ENCODE results near the gene MREG. TPM values are rescaled to one million over a fixed set of nuclear protein-coding genes. Genes with fewer than 3 reads are reported as not detected.
"Not testable (repeated sequence)": the region's sequence is repeated elsewhere in the genome, so short reads cannot be mapped to it uniquely, and the experiment has no call there.

The MREG gene
- total and polyA plus RNA-seq, 10 of the 15 experiments (the other 5 are each of a cell fraction or from before 2014, with no cell fraction given), result 6.9 to 45.0 (median 28.5) TPM

DNA sequence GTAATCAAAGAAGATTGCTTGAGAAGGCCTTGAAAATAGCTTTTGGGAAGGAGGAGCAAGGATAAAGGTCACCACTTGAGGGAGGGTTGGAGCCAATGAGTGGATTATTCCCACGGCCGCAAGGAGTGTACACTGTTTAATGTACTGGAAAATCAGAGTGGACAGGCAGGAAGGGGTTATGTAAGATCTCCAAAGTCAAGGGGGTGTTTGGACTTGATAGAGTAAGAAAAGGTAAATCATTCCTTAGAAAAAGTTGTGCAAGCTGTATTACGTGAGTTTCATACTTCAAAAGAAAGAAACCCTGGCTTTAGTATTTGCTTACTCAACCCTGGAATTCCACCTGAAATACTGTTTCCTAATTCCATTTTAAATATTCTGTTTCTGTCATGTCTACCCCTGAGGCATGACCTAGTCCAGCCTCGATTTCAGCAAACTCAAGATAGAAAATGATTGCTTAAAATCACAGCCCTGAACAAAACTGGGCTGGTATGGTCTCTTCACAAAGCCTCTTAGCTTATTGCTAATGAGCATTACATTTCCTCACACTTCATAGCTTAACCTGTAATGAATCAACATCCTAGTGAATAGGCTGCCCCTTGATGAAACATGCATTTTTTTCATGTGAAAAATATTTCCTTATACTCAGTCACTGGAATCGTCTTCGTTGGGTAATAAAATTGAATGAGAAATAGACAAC lies 1.1 kb downstream of the MREG start (continued):
- TF ChIP-seq CHD1 (IDR thresholded peaks at IDR 0.05; ENCODE audit: low read depth, low read length) (no peak), IKZF2 (IDR thresholded peaks at IDR 0.05) (peak; percentile 27 to 28; a peak in 1 of 4 replicates), MTA3 (IDR thresholded peaks at IDR 0.05; ENCODE audit: borderline replicate concordance, low read length) (0 out of 2 replicates have a peak, but pooled peaks have one; percentile 53)
- TF ChIP-seq, protein P1, sequence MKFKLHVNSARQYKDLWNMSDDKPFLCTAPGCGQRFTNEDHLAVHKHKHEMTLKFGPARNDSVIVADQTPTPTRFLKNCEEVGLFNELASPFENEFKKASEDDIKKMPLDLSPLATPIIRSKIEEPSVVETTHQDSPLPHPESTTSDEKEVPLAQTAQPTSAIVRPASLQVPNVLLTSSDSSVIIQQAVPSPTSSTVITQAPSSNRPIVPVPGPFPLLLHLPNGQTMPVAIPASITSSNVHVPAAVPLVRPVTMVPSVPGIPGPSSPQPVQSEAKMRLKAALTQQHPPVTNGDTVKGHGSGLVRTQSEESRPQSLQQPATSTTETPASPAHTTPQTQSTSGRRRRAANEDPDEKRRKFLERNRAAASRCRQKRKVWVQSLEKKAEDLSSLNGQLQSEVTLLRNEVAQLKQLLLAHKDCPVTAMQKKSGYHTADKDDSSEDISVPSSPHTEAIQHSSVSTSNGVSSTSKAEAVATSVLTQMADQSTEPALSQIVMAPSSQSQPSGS (IDR thresholded peaks at IDR 0.05; ENCODE audit: low read length), result no peak

- H3K36me3 ChIP-seq (ENCODE audit: control insufficient read depth in 2 of 2, insufficient read depth in 2 of 2, low read length in 1 of 2); in situ Hi-C loops (cut with MboI); H3K9me3 ChIP-seq (replicated peaks; ENCODE audit: control insufficient read depth, insufficient read depth, low read length); H2AFZ ChIP-seq (ENCODE audit: control insufficient read depth, low read depth, low read length); H4K20me1 ChIP-seq (ENCODE audit: control insufficient read depth, insufficient read depth); DNase-seq (ENCODE audit: low read depth, low spot score); BruUV-seq (replicated peaks); H3K27me3 ChIP-seq (replicated peaks in 1 of 2; ENCODE audit: control insufficient read depth in 2 of 2, insufficient read depth in 2 of 2, low read length in 1 of 2); intact Hi-C loops (cut with micrococcal nuclease; ENCODE audit: unreplicated experiment); FAIRE-seq: not testable (repeated sequence)
- peaks cover 29% of the 10 kb centered on the region for H3K4me1 ChIP-seq (ENCODE audit: control insufficient read depth, insufficient read depth, low read length)
- TF ChIP-seq, protein P2, sequence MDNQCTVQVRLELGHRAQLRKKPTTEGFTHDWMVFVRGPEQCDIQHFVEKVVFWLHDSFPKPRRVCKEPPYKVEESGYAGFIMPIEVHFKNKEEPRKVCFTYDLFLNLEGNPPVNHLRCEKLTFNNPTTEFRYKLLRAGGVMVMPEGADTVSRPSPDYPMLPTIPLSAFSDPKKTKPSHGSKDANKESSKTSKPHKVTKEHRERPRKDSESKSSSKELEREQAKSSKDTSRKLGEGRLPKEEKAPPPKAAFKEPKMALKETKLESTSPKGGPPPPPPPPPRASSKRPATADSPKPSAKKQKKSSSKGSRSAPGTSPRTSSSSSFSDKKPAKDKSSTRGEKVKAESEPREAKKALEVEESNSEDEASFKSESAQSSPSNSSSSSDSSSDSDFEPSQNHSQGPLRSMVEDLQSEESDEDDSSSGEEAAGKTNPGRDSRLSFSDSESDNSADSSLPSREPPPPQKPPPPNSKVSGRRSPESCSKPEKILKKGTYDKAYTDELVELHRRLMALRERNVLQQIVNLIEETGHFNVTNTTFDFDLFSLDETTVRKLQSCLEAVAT (IDR thresholded peaks at IDR 0.05), result 0 out of 2 replicates have a peak, but pooled peaks have one; percentile 39
- TF ChIP-seq TCF3 (IDR thresholded peaks at IDR 0.05; ENCODE audit: borderline replicate concordance, insufficient read depth, low read depth, low read length) (0 out of 2 replicates have a peak, but pooled peaks have one; percentile 55), TCF12 (IDR thresholded peaks at IDR 0.05; ENCODE audit: low read depth, low read length) (peak; percentile 60; the same call in 1 of the 2 replicates), RUNX3 (IDR thresholded peaks at IDR 0.05; ENCODE audit: low read length) (peak; percentile 56), PAX5 (IDR thresholded peaks at IDR 0.05; ENCODE audit: borderline replicate concordance, low read depth, low read length) (peak; percentile 51; the same call in 1 of the 2 replicates), ZNF384 (IDR thresholded peaks at IDR 0.05; ENCODE audit: borderline replicate concordance, low read depth, low read length) (peak; percentile 47), RAD21 (IDR thresholded peaks at IDR 0.05; ENCODE audit: insufficient read depth, low read depth, low read length) (0 out of 2 replicates have a peak, but pooled peaks have one; percentile 6)
- TF ChIP-seq, protein P3, sequence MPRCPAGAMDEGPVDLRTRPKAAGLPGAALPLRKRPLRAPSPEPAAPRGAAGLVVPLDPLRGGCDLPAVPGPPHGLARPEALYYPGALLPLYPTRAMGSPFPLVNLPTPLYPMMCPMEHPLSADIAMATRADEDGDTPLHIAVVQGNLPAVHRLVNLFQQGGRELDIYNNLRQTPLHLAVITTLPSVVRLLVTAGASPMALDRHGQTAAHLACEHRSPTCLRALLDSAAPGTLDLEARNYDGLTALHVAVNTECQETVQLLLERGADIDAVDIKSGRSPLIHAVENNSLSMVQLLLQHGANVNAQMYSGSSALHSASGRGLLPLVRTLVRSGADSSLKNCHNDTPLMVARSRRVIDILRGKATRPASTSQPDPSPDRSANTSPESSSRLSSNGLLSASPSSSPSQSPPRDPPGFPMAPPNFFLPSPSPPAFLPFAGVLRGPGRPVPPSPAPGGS (IDR thresholded peaks at IDR 0.05; ENCODE audit: borderline replicate concordance, insufficient read depth, low read depth, low read length, poor library complexity, severe bottlenecking), result peak; percentile 73
- TF ChIP-seq, protein P1 (IDR thresholded peaks at IDR 0.05; ENCODE audit: low read length), result 0 out of 2 replicates have a peak, but pooled peaks have one; percentile 25
- peak overlapping the region; percentile 75 for H3K4me2 ChIP-seq (ENCODE audit: control insufficient read depth, insufficient read depth)
- ChIA-PET CTCF (interaction anchor here (1.5 to 10.4 kb wide), 4 partner anchors 8 to 78 kb away, joined by 4 to 138 read pairs (median 46); no protein-coding TSS in a partner anchor), SMC1A (ENCODE audit: uncharacterized antibody, unreplicated experiment) (interaction anchor here (1.2 to 7.2 kb wide), 7 partner anchors 8 to 600 kb away, joined by 3 to 80 read pairs (median 11); no protein-coding TSS in a partner anchor), RAD21 (ENCODE audit: unreplicated experiment) (interaction anchor here (1.4 to 10.3 kb wide), 7 partner anchors 7 to 59 kb away, joined by 3 to 104 read pairs (median 16); no protein-coding TSS in a partner anchor), POLR2A (interaction anchor here (2.5 to 5.3 kb wide), 2 partner anchors 8 to 23 kb away, joined by 8 to 61 read pairs; no protein-coding TSS in a partner anchor)
- H3K79me2 ChIP-seq (ENCODE audit: control insufficient read depth, insufficient read depth, low read length), result peaks cover 80% of the 10 kb centered on the region
- peak overlapping the region; percentile 22; the same call in 1 of the 2 replicates for H3K9ac ChIP-seq (ENCODE audit: control insufficient read depth, insufficient read depth, low read length)
- peak overlapping the region; percentile 74 for H3K27ac ChIP-seq (ENCODE audit: control insufficient read depth, insufficient read depth)
- peak; percentile 9 for ATAC-seq
- peak overlapping the region; percentile 63; the same call in 1 of the 2 replicates for H3K4me3 ChIP-seq
- 40% methylated on average over 2 of the region's 2 CpGs for WGBS (ENCODE audit: insufficient coverage, insufficient replicate concordance, low lambda C conversion rate, missing lambda C conversion rate)
Measured at GRCh38 chr2:216009215-216009614, 4.1 kb downstream of the MREG start.
